ENCODE results near the gene INTS7.

Gene INTS7

DNA sequence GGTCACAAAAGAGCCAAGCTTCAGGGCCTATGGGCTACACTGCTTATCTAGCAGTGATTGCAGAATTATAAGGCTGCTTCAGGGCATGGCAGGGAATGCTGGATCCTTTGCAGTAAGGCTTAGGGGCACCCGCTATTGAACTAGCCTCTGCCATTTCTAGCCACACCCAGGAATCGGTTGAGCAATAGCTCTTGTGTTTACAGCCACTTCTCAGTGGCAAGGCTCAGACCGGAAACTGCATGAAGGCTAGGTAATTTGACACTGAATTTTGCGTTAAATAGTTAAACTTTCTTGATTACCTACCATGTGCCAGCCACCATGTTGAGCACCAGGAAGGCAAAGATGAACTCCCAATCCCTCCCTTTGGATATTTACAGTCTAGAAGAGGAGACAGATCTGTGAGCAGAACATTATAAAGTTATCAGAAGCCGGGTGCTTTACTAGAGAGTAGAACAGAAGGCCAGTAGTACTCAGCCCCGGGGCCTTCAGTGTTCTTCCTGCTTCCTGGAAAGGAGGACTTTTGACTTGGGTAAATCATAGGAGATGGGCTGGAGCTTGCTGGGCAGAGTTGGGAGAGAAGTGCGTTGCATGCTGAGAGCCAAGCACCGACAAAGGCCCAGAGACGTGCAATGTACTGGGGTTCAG lies 106.2 kb downstream of the INTS7 start:
- peak overlapping the region; percentile 63 for H3K27ac ChIP-seq
- TF ChIP-seq, protein P1, sequence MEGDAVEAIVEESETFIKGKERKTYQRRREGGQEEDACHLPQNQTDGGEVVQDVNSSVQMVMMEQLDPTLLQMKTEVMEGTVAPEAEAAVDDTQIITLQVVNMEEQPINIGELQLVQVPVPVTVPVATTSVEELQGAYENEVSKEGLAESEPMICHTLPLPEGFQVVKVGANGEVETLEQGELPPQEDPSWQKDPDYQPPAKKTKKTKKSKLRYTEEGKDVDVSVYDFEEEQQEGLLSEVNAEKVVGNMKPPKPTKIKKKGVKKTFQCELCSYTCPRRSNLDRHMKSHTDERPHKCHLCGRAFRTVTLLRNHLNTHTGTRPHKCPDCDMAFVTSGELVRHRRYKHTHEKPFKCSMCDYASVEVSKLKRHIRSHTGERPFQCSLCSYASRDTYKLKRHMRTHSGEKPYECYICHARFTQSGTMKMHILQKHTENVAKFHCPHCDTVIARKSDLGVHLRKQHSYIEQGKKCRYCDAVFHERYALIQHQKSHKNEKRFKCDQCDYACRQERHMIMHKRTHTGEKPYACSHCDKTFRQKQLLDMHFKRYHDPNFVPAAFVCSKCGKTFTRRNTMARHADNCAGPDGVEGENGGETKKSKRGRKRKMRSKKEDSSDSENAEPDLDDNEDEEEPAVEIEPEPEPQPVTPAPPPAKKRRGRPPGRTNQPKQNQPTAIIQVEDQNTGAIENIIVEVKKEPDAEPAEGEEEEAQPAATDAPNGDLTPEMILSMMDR (conservative IDR thresholded peaks at IDR 0.05): no peak

DNA sequence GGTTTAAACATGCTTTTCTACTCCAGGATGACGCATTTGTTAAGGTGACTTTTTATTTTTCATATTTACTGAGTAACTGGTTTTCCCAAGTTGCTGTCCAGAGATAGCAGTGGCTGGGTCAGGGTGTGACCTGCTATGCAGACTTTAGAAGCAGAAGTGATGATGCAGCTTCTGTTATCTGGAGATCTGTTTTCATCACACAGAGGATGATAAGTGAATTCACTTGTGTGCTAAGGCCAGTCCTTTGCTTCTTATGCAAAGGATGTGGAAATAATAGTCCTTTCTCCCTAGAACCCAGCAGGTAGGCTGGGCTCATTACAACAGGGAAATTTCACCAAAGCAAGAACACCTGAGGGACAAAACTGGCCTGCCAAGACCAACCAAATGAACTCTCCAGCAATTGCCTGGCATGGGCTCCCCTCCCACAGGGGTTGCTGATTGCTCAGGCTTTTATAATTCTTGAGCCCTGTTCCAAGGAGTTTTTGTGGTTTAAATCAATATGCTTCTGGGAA lies 107.0 kb downstream of the INTS7 start:
- TF ChIP-seq, protein P1 (conservative IDR thresholded peaks at IDR 0.05): no peak
- H3K27ac ChIP-seq: peak overlapping the region; percentile 63

DNA sequence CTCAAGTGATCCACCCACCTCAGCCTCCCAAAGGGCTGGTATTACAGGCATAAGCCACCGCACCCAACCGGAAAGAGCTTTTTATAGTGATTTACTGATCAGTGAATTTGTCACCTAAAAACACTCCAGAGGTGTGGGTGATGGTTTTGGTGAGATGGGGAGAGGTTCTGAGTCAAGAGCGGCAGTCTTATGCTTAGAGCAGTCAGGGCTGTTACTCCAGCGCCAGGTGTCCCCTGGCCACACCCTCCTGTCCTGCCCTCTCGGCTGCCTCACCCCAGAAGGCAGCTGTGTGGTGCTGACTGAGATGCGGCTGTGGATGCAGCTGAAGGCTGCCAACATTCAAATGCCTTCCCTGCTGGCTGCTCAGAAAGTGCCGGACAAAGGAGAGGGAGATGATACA lies 110.3 kb downstream of the INTS7 start:
- TF ChIP-seq, protein P1 (conservative IDR thresholded peaks at IDR 0.05): no peak
- H3K27ac ChIP-seq: no peak overlapping the region

DNA sequence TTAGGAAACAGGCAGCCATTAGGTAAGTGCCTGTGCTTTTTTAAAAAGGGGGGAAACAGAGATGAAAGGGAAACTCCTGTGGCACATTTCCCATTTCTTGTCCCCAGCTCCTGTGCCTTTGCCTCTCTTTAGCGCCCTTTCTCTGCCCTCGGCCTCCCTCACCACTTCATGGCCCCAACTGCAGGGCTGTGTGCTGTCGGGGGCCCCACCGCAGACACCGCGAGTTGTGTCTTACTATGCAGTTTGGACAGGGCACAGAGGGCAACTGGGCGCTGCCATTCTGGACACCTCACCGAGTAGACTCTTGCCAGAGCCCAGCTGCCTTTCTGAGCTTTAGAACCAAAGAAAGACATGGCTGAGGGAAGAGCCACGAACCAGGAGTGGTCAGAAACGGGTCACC lies 111.1 kb downstream of the INTS7 start:
- TF ChIP-seq, protein P1 (conservative IDR thresholded peaks at IDR 0.05): no peak
- H3K27ac ChIP-seq: no peak overlapping the region

DNA sequence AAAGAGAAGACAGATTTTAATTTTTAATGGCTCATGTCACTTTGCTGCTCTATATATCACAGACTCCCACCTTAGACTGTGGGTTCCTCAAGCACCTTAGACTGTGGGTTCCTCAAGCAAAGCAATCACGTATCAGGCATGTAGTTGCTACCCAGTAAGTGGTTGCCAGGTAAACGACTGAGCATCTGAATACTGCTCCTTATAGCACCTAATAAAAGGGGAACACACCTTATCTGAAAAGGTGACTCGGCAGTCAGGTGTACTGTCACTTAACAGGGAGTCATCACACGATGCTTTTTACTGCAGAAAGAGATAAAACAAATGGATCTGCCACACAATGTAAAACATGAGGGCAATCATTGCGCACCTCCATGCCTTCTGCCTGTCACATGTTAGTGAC lies 112.3 kb downstream of the INTS7 start:
- TF ChIP-seq, protein P1 (conservative IDR thresholded peaks at IDR 0.05): no peak
- H3K27ac ChIP-seq: no peak overlapping the region

DNA sequence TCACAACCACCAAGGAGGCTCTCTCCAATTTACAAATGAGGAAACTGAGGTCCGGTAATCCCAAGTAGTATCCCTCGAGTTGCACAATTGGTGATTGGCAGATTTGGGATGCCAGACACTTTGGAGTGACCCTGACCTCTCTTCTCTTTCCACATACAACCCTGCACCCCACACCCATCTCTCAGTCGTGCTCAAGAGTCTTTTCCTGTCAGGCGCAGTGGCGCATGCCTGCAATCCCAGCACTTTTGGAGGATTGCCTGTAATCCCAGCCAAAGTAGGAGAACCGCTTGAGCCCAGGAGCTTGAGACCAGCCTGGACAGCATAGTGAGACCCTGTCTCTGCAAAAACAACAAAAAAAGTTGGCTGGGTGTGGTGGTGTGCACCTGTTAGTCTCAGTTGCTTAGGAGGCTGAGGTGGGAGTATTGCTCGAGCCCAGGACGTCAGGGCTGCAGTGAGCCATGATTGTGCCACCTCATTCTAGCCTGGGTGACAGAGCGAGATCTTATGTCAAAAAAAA lies 113.7 kb downstream of the INTS7 start:
- TF ChIP-seq, protein P1 (conservative IDR thresholded peaks at IDR 0.05): no peak
- no peak overlapping the region for H3K27ac ChIP-seq

DNA sequence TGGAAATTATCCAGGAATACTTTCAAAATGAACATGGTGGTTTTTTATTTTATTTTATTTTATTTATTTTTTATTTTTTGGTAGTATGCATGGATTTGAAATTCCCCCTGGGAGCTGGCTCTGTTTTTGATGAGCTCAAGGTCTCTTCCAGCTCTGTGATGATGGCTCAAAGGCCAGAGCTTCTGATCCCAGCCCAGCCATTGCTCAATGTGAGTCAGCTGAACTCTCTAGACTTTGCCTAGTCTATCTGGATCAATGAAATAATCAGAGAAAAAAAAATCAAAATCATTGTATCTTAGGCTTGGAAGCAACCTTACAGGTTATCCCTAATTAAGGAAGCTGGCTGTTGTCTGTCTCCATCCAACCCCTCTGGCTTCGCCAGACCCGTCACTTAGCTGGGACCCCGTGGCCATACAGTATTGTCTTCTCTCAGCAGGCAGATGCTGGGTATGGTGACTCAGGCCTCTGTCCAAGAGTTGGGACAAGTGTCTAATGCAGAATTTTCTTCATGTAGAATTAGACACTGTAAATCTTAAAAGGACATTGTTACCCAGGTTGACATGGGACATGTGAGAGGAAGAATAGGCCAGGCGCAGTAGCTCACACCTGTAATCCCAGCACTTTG lies 114.6 kb downstream of the INTS7 start:
- TF ChIP-seq, protein P1 (conservative IDR thresholded peaks at IDR 0.05): no peak
- H3K27ac ChIP-seq: no peak overlapping the region
